NK-92 treated with Interleukin-12 subunit alpha and Interleukin-12 subunit beta, amount 100 ng/mL, for 24 hours (cell line): ENCODE results near the gene HOXC5.

Source experiments
- DNase-seq: peaks from one replicate; lab custom pipeline; 2025; lab: John Stamatoyannopoulos, UW

The HOXC5 gene

DNA sequence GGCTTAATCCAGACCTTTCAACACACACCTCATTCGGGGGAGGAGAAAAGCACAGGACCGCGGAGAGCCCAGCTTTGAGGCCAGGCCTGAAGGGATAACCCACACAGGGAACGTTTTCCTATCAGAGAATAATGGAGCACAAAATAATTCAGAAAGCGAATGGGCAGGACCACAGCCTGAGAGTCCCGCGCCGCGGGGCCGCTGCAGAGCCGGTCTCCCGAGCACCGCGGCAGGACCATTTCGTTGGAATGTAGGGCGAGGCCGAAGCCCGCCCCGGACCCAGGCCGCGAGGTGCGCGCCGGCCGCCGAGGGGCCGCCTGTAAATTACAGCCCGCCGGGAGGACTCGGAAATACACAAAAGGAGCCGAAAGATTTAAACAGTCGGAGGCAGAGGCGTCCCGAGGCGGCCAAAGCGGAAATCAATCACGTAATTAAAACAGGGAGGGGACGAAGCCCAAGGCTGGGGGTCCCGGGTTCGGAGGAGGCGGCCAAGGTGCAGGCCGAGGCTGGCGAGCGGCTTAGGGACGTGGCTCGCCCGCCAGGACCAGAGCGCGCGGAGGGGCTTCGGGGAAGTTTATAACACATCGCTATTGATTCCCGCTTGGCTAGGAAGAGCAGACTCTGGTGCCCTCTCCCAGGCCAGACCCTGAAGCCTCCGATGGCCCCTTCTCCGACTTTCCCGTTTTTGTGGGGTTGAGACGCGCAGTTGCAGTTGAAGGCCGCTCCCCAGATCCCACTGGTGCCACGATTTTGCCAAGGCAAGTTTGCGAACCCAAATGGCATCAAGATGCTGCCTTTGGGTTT lies 14.5 kb downstream of the HOXC5 start:
- DNase-seq: no peak

DNA sequence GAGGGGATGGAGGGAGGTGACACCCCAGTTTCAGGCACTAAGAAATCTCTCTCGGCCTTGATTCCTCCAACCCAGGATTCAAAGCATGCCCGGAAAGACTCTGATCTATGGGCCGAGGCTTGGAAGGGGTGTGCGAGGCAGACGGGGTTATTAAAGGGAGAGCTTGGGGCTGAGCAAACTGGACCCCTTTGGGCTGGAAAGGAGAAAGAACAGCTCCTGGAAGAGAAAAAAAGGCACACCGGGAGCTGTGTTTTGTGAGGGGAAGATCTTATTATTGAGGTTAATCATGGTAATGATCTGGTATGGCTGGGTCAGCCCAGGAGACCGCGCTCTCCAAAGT lies 15.1 kb downstream of the HOXC5 start:
- no peak for DNase-seq

DNA sequence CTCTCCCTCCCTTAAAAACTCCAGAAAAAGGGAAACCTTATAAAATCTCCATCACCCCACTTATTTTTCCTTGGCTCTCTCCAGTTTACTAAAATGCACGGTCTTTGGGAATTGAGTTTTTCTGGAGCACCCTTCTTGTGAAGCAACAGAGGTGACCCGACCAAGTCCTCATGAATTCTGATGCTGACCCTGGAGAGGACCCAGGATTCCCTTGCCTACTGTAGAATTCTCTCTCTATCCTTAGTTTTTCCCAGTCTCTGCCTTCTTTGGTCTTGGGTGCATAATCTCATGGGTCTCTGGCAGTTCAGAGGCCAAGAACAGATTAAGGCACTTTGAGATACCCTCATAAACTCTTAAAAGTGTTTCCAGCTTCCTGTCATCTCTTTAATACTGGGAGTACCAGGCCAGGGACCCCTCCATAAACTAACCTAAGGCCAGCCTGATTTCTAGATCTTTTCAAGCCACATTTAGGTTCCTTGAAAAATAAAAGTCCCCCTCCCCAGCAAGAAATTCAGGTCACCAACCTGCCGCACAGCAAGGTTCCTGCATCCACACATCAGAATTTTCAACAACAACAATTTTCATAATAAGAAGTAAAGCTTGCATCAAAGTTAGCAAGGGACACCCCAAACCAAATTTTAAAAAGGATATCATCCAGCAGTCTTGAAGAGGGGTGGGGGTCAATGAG lies 15.7 kb downstream of the HOXC5 start:
- DNase-seq: no peak

DNA sequence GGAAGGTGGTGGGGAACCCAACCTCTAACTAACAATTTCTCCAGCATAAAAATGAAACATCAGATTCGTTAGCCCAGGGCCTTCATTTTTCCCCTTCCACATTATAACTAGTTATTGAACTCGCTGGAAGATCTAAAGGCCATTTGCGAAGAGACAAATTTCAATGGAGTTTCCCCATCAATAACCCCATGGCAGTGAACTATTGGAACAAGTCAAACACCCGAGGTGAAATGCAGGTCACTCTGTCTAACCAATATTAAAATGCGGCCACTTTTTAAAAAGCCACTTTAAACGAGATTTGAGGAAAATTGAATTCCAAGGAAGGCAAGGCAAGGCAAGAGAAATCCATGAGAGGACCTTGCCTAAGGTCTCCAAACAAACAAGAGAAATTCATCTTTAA lies 16.3 kb downstream of the HOXC5 start:
- no peak for DNase-seq

DNA sequence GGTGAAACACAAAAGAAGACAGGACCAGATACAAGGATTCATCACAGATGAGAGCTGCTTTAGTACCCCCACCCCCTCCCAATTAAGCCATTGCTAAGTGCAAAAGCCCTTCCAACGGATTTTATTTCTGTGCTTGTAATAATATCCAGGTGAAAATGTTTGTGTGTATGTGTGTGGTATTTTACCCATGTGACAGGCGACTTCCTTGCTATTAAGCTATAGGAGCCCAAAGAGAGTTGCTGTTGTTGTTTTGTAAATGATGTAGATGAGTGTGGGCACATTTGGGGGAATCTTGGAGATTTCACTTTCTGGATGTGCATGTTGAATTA lies 17.6 kb downstream of the HOXC5 start:
- DNase-seq: no peak

DNA sequence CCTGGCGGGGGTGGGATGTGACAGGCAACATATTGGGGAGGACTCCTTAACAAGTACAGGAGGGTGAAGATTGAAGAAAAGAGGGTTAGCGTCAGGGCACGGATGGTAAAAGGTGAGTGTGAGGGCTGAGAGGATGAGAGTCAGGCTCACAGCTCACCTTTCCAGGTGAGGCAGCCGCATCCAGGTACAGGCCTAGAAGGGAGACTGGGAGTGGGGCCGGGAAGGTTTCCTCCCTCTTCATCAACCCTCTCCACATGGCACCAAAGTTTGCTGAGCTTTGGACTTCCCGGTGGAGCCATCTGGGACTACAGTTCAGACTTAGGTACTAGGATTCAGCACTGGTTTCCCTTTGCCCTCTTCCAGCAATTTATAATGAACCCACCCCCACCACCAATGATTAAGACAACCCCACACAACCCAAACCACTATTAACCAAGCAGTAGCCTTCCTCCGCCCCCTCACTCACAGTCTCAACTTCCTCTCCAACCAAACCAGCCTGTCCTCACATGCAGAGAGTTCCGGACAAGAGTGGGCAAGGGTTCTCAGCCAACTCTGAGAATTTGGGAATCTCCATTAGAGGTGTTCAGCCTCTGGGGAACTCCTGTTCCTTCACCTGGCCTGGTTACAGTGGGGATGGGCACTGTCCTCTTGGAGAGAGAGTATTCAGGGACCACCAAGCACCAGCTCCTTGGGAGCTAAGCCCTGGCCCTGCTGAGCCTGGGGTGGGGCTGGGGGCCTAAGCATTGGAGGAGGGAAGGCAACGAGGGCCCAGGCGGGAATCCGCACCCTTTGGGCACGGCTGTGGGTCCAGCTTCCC lies 18.4 kb downstream of the HOXC5 start:
- DNase-seq: no peak

DNA sequence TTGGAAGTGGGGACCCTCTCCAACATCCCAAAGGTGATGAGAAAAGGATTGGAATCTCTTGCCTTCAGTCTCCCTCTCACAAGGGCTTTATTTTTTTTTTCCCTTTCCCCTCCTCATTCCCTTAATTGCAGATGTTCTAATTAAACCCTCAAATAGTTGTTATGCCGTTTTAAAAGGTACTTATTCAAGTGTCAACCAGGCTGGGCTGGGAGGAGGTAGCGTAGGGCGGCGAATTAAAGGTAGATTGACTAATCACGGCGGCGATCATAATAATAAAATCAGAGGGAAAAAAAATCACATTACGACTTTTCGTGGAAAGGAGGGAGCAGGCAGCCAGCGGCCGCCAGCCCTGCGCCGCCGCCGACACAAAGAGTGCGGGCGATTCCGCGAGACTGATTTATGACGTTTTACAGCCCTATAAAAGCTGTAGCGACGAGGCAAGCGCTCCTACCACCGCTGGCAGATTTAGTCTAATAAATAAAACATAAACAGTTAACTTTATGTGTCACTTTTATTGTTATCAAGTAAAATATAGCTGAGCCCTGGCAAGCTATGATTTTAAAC lies 19.1 kb downstream of the HOXC5 start:
- DNase-seq: no peak

DNA sequence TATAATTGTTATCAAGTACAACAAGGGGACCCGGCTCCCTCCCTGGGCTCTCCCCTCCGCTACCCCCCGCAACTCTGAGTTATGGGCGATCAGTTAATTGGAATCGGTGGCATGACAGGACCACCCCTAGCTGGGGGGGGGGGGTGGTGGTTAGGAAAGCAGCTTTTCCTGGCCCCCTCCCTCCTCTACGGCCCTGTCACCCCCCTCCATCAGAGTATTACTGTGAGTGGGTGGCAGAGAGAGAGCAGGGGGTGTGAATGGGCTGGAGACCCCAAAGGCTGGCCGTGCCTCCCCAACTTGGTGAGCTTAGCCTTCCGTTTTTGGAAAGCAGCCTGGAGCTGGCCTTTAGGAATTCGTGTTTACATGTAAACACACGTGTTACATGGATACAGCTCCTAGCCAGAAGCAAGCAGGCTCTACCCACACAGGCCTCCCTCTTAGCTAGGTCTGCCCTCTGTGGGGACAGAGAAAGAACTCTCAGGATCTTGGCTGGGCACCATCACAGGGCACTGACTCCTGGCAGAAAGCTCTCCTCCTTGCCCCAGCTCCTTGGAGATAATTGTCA lies 19.7 kb downstream of the HOXC5 start:
- no peak for DNase-seq

DNA sequence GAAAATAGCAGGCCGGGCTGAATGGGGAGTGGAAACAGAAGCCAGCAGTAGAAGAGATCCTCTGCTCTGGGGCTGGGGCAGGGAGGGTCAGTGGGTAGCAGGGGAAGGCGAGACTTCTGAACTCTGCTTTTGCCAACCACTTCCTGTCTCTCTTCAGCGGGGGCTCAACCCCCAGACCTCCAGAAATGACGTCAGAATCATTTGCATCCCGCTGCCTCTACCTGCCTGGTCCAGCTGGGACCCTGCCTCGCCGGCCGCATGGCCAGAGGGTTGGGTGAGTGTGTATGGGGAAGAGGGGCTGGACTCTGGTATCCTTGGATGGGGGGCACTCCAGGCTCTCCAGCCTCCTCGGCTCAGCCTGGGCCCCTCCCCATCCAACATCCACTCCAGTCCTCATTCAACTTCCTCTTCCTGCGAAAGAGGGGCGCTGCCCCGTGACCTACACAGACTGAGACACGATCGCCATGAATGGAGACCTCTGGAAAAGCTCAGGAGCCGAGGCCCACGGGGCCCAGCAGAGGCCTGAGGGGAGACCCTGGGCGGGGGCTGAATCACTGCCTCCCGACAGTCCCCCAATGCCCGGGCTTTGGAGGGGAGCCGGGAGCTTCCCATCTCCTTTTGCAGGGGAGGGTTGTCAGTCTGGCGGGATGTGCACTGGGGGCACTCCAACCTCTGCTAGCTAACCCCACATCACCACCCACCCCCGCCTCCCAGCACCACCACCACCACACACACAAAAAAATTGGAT lies 20.3 kb downstream of the HOXC5 start:
- DNase-seq: no peak

DNA sequence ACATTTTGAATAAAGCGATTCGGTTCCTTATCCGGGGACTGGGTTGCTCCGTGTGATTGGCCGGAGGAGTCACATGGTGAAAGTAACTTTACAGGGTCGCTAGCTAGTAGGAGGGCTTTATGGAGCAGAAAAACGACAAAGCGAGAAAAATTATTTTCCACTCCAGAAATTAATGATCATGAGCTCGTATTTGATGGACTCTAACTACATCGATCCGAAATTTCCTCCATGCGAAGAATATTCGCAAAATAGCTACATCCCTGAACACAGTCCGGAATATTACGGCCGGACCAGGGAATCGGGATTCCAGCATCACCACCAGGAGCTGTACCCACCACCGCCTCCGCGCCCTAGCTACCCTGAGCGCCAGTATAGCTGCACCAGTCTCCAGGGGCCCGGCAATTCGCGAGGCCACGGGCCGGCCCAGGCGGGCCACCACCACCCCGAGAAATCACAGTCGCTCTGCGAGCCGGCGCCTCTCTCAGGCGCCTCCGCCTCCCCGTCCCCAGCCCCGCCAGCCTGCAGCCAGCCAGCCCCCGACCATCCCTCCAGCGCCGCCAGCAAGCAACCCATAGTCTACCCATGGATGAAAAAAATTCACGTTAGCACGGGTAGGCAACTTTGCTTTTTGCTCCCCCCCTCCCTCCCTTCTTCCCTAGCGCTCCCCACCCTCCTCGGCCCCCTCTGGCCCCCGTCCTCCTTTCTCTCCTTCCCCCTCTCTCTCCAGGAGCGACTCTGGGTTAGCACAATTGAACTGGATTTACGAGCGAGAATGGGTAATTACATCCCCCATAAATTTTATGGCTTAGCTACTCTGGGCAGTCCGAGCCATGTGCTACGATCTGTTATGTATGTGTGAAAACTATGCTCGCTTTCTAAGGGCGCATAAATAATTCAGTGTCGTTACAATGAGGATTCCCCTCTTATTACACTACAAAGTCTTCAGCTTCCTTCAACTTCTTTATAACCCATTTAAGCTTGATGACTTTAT lies 21.2 kb downstream of the HOXC5 start, which contains the start of gene HOXC4:
TSS of gene HOXC4 (plus strand) at position 85 of the 991 bp plus-strand sequence. CDS start at position 173, 88 bp downstream.
- DNase-seq: no peak

DNA sequence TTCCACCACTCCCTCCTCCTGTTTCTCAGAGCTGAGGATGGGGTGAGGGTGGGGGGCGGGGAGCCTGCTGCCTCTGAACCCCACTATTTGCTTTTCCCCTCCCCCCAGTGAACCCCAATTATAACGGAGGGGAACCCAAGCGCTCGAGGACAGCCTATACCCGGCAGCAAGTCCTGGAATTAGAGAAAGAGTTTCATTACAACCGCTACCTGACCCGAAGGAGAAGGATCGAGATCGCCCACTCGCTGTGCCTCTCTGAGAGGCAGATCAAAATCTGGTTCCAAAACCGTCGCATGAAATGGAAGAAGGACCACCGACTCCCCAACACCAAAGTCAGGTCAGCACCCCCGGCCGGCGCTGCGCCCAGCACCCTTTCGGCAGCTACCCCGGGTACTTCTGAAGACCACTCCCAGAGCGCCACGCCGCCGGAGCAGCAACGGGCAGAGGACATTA lies 21.9 kb downstream of the HOXC5 start:
- no peak for DNase-seq

DNA sequence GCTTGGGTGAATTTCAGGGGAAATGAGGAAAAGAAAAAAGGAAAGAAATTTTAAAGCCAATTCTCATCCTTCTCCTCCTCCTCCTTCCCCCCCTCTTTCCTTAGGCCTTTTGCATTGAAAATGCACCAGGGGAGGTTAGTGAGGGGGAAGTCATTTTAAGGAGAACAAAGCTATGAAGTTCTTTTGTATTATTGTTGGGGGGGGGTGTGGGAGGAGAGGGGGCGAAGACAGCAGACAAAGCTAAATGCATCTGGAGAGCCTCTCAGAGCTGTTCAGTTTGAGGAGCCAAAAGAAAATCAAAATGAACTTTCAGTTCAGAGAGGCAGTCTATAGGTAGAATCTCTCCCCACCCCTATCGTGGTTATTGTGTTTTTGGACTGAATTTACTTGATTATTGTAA lies 22.7 kb downstream of the HOXC5 start:
- DNase-seq: no peak

DNA sequence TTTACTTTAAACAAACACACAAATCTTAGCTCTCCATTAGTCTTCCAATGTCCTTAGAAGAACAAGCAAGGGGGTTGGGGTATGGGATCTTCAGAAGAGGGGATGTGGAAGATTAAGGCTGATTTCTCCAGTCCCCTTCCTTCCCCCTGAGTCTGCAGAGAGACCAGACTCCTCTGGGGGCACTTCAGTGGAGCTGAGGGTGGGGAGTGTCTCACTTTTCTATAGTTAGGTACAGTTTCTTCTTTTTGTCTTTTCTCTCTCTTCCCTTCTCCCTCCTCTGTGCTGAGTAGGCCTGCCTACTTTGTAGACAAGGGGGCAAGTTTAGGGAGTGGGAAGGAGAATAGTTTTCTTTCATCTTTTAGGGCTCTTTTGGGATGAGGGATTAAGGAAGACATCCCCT lies 23.3 kb downstream of the HOXC5 start:
- no peak for DNase-seq

DNA sequence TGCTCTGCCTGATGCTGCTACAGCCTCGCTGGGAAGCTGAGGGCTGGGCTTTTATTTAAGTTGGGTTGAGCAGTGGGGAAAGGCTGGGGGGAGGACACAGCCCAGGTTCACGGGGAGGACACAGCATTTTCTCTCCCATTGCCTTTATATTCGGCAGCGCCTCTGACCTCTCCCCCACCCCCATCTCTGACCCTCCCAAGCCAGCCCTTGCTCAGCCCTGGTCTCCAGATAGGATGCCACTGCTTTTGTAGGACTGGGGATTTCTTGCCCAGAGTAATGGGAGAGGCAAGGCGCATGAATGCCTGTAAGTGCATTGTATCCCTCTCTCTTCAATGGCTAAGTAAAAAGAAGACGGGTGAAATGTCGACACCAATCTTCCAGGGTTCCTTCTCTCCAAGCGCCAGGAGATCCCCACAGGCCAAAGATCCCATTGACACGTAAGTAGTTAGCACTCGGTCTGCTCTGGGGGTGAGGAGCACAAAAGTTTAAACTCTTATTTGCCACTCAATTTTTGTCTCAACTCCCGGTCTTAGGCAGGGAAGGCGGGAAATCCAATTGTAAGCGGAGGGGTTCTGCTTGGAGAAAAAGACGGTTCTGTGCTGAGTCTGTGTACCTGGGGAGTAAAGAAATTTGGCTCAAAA lies 25.4 kb downstream of the HOXC5 start:
- DNase-seq: no peak

DNA sequence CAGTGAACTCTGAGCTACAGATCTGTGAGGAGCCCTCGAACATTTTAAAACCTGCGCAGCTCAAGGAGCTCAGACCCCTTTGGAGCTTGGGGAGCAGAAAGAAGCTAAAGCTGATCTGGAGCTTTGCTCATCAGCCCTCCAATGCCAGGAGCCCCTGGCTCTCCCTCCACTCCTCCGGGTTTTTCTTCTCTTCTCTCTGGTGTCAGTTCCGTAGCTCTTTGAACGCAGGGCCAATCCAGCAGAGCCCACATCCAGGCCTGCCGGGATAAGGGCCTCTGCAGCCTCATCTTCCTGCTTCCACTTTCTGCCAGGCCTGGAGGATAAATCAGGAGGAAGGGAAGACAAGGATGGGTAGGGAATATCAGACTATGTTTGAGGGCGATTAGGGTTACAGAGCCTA lies 26.8 kb downstream of the HOXC5 start:
- no peak for DNase-seq

DNA sequence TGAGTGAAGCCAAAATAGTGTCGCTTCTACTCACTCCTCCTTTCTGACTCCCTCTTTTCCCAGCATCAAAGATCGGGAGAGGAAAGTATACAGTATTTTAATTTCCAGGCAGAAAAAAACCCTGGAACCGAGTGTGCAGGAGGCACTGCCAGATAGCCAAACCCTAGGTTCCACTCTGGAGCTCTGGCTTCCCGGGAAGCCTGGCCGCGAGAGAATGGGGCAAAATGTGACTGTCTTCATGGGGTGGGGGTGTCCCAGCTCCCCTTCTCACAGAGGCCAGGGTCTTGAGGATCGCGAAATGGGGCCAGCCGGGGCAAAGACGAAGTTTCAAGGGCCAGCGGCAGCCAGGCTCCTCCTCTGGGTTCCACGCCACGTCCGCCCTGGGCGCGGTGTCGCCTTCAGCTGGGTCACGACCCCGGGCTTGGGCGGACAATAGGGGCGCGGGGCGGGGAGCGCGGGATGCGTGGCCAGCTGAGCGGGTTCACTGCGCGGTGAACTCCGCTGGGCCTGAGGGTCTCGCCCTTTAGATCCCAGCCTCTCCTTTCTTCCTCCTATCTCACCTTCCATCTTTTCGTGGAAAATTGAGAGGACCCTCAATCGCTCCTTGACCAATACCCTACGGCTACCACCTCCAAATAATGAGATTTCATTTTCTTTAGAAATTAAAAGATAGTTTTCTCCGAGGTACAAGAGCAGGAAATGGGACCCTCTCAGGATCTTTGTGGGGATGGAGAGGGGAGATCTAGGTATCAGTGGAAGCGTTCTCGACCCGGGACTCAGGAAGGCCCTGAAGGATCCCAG lies 27.5 kb downstream of the HOXC5 start:
- no peak for DNase-seq

DNA sequence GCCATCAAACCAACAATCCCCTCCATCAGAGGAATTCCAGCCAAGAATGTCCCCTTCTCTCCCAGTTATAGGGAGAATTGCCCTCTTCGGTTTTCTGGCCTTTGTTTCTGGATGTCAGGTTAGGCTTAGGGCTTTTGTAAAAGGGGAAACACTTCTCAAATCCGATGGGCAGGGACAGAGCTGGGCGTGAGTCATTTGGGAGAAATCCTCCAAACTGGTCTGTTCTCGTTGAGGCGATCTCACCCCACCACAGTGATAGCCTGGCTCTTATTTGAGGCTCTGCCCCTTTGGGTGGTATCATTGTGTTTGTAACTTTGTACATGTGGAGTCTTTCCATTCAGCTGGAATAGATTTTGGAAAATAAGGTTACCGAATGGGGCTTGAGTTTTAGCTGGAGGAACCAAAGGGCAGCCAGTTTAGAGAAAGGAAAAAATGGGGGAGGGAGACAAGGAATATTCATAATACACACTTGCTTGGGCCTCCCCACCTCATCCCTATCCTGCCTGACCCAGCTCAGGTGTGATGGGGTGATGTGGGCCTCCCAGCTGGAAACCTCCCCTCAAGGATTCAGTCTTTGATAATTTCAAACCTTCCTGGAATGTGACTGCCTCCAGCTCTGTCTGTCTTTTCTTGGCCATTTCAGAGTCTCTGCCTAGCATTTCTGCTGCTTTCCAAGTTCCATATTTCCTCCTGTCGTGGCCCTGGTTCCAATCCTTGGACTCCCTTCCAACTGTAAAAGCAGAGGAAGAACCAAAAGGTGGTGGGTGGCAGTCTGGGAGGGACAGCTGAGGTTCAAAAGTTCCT lies 28.3 kb downstream of the HOXC5 start:
- DNase-seq: no peak

DNA sequence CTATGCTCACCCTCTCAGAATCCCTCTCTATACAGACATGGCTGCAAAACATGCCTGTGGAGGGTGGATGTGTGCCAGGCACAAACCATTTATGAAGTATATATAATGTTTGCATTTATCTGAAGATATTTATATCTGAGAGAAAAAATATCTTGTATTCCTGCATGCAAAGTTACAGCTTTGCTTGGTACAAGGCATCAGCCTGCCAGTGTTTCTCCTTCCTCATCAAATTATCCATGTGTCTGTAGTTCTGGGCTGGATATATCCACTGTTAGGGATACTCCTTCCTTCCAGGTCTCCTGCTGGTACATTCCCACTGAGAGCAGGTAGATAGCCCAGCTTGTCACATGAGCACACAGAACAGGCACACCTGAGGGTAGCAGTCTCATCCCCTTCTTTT lies 32.8 kb downstream of the HOXC5 start:
- DNase-seq: no peak
